K562 (cell line): Measurements from ENCODE around the gene IFFO2. TPM values are rescaled to one million over a fixed set of nuclear protein-coding genes. Genes with fewer than 3 reads are reported as not detected.
A peak's percentile ranks its signal among the peaks of the same experiment; 100 is the strongest.

Experiments used
- ATAC-seq: fragments of 200-7000 bp; cut with Tn5 transposase; 3 replicates; pipeline ENCODE4 v1.9.1; 2020; ENCODE audit warnings: moderate library complexity
- BruUV-seq: library from RNA; stranded (reverse); fragments of 400-500 nt; replicated peaks from 2 replicates; lab custom pipeline; 2021; lab: Mats Ljungman, UMichigan
- CTCF ChIA-PET: fragments of 300-600 bp; formaldehyde crosslinking; extraction: SDS; loops from one replicate; lab custom pipeline; 2021; ENCODE audit warnings: low intra/inter-chr PET ratio; lab: Yijun Ruan, JAX
- POLR2A ChIA-PET: fragments of 300-600, 350-650 bp; sonication (Branson Sonifier 250); formaldehyde crosslinking; extraction: SDS; loops from one replicate; lab custom pipeline; 2021; ENCODE audit warnings: antibody characterized with exemption, inconsistent platforms; lab: Yijun Ruan, JAX
- DNase-seq, 4 experiments: peaks; one replicate each; pipeline versions ENCODE4 v3.0.0 to v3.0.0-alpha.2; 2011 to 2018; ENCODE audit warnings: low spot score in 3 of 4, mixed read lengths in 3 of 4; ENCODE audit errors: extremely low read depth in 1 of 4
- FAIRE-seq: peaks from 2 replicates; lab custom pipeline; 2011; peaks lifted over from hg19 to GRCh38; lab: Jason Lieb, UNC
- H2AFZ ChIP-seq: 2 replicates; pipeline ENCODE4 v1.6.0; 2011; ENCODE audit warnings: low read depth, low read length, control low read depth, inconsistent platforms
- H3K27ac ChIP-seq: fragments of 200-600 bp; 3 replicates; pipeline ENCODE4 v1.8.0; 2011; ENCODE audit warnings: low read depth, mild to moderate bottlenecking, control low read depth, inconsistent platforms, low read length, moderate library complexity, mixed read lengths; ENCODE audit errors: extremely low read depth
- H3K27me3 ChIP-seq, 2 experiments: fragments of 300-600 bp in 1 of 2; 2 replicates in 1 of 2; 3 replicates in 1 of 2; pipeline versions ENCODE4 v1.6.0 to v1.8.0; 2011; ENCODE audit warnings: inconsistent platforms in 2 of 2, low read length in 2 of 2, mild to moderate bottlenecking in 1 of 2, mixed read lengths in 1 of 2, moderate library complexity in 1 of 2; ENCODE audit not compliant: control insufficient read depth in 2 of 2, insufficient read depth in 2 of 2
- H3K36me3 ChIP-seq: fragments of 300-600 bp; 3 replicates; pipeline ENCODE4 v1.8.0; 2011; ENCODE audit warnings: mild to moderate bottlenecking, low read length, inconsistent platforms; ENCODE audit not compliant: control insufficient read depth, insufficient read depth
- H3K4me1 ChIP-seq, 2 experiments: fragments of 200-600 bp in 1 of 2; replicated peaks in 1 of 2; 2 replicates in 1 of 2; 3 replicates in 1 of 2; pipeline versions ENCODE4 v1.5.1 to v1.8.0; 2011; ENCODE audit warnings: inconsistent platforms in 2 of 2, low read length in 2 of 2, mild to moderate bottlenecking in 1 of 2, mixed read lengths in 1 of 2, moderate library complexity in 1 of 2; ENCODE audit not compliant: control insufficient read depth in 2 of 2, insufficient read depth in 2 of 2
- H3K4me2 ChIP-seq: 2 replicates; pipeline ENCODE4 v1.6.1; 2011; ENCODE audit warnings: low read length, control low read depth, inconsistent platforms, mixed read lengths; ENCODE audit not compliant: insufficient read depth
- H3K4me3 ChIP-seq: fragments of 200-600 bp; sonication (generic), shearing (Covaris generic); 2 replicates; pipeline ENCODE4 v1.5.1; 2016; ENCODE audit warnings: control low read depth, inconsistent platforms
- H3K79me2 ChIP-seq: fragments of 200-600 bp; 3 replicates; pipeline ENCODE4 v1.8.0; 2011; ENCODE audit warnings: low read length, inconsistent platforms; ENCODE audit not compliant: control insufficient read depth, insufficient read depth
- H3K9ac ChIP-seq, 2 experiments: 2 replicates each; pipeline versions ENCODE4 v1.6.0 to v1.6.1; 2011; ENCODE audit warnings: low read depth in 2 of 2, low read length in 2 of 2, control low read depth in 1 of 2, inconsistent platforms in 1 of 2, mild to moderate bottlenecking in 1 of 2, mixed read lengths in 1 of 2; ENCODE audit not compliant: insufficient read depth in 1 of 2
- H3K9me1 ChIP-seq: one replicate; pipeline ENCODE4 v1.6.0; 2011; ENCODE audit warnings: inconsistent platforms, mild to moderate bottlenecking, low read length, moderate library complexity; ENCODE audit not compliant: control insufficient read depth, insufficient read depth
- H3K9me3 ChIP-seq: replicated peaks from 2 replicates; pipeline ENCODE4 v1.5.1; 2011; ENCODE audit warnings: low read depth, low read length, inconsistent platforms; ENCODE audit not compliant: control insufficient read depth, insufficient read depth
- H4K20me1 ChIP-seq: replicated peaks from 2 replicates; pipeline ENCODE4 v1.6.1; 2011; ENCODE audit warnings: low read length, inconsistent platforms, mixed read lengths; ENCODE audit not compliant: control insufficient read depth, insufficient read depth
- CBX5 ChIP-seq: IDR thresholded peaks from 2 replicates; pipeline ENCODE4 v1.6.1; 2014; ENCODE audit warnings: low read depth, borderline replicate concordance
- CSDE1 ChIP-seq, 2 experiments: fragments of 450-650 bp; IDR thresholded peaks; 2 replicates each; pipeline ENCODE4 v1.6.1; 2016; ENCODE audit warnings: mild to moderate bottlenecking in 1 of 2
- DPF2 ChIP-seq: fragments of 450-650 bp; IDR thresholded peaks from 2 replicates; pipeline ENCODE4 v1.6.1; 2016
- GABPB1 ChIP-seq: sonication (generic); formaldehyde crosslinking; IDR thresholded peaks from 2 replicates; pipeline ENCODE4 v1.8.0; 2022; ENCODE audit warnings: mild to moderate bottlenecking, missing genetic modification reagents
- KDM5B ChIP-seq: fragments of 200-600 bp; sonication (generic); IDR thresholded peaks from 2 replicates; pipeline ENCODE4 v1.6.1; 2012; ENCODE audit warnings: low read depth, mild to moderate bottlenecking, moderate library complexity, low read length, control low read depth, inconsistent platforms; ENCODE audit not compliant: insufficient replicate concordance
- SIN3A ChIP-seq, 2 experiments: fragments of 150-350 bp in 1 of 2; IDR thresholded peaks; 2 replicates each; pipeline ENCODE4 v1.6.1; 2011 to 2016; ENCODE audit warnings: borderline replicate concordance in 2 of 2, low read depth in 2 of 2, low read length in 2 of 2, mild to moderate bottlenecking in 2 of 2, moderate library complexity in 2 of 2; ENCODE audit not compliant: control insufficient read depth in 1 of 2
- SMAD2 ChIP-seq: fragments of 150-350 bp; IDR thresholded peaks from 2 replicates; pipeline ENCODE4 v1.6.1; 2014; ENCODE audit warnings: low read depth, mild to moderate bottlenecking, low read length
- TAF9B ChIP-seq: fragments of 450-650 bp; IDR thresholded peaks from 2 replicates; pipeline ENCODE4 v1.6.1; 2018; ENCODE audit warnings: mild to moderate bottlenecking; ENCODE audit not compliant: partially characterized antibody
- ZNF124 ChIP-seq: sonication (generic); formaldehyde crosslinking; IDR thresholded peaks from 2 replicates; pipeline ENCODE4 v1.8.1; 2022; ENCODE audit warnings: missing genetic modification reagents
- WGBS: fragments of 100-300 bp; shearing (Covaris generic); methylation state at CpG from one replicate; pipeline ENCODE4 v1.1.6; 2016; ENCODE audit warnings: low coverage, mixed read lengths; ENCODE audit not compliant: insufficient coverage; ENCODE audit errors: missing lambda C conversion rate; 5-methylcytosine and 5-hydroxymethylcytosine counted together
- in situ Hi-C: fragments of 300-500 bp; cut with MboI; formaldehyde crosslinking; loops from 4 replicates; pipeline ENCODE4 v1.15.0; 2018; ENCODE audit warnings: inconsistent platforms, mixed read lengths
- intact Hi-C: fragments of 100-400 bp; cut with micrococcal nuclease; formaldehyde crosslinking; loops from 2 replicates; pipeline ENCODE4 v1.14.2; 2022
- polyA plus RNA-seq, 8 experiments: library from polyadenylated mRNA; depleted of rRNA in 4 of 8; stranded (reverse) in 5 of 8; unstranded in 3 of 8; fragments of >200 nt; fragmentation: Nextera tagmentation in 2 of 8; fragmentation: Illumina TruSeq in 1 of 8; extraction: Ambion mirVana in 2 of 8; extraction: Trizol in 1 of 8; gene quantifications; 2 replicates each; pipeline versions ENCODE4 v1.2.1 to v1.2.3, GENCODE V29; 2011 to 2014; ENCODE audit warnings: inconsistent platforms in 1 of 8, missing spikeins in 1 of 8
- total RNA-seq, 7 experiments: library from RNA; depleted of rRNA in 6 of 7; stranded (reverse); fragments of >200 nt in 6 of 7; fragmentation: Illumina TruSeq in 2 of 7; extraction: Trizol in 2 of 7; gene quantifications; 2 replicates each; pipeline versions ENCODE4 v1.2.1 to v1.2.3, GENCODE V29; 2011 to 2021; ENCODE audit warnings: low replicate concordance in 1 of 7
- TF ChIP-seq, protein P1 (sequence below): fragments of 250-450 bp; sonication (Bioruptor Pico); IDR thresholded peaks from 2 replicates; pipeline ENCODE4 v1.9.0; 2021; ENCODE audit warnings: mild to moderate bottlenecking, inconsistent platforms
- TF ChIP-seq, protein P2 (sequence below): fragments of 450-650 bp; IDR thresholded peaks from 2 replicates; pipeline ENCODE4 v1.6.1; 2017; ENCODE audit warnings: antibody characterized with exemption, mild to moderate bottlenecking
- TF ChIP-seq, protein P3 (sequence below): fragments of 250-450 bp; sonication (Bioruptor Pico); IDR thresholded peaks from 2 replicates; pipeline ENCODE4 v1.4.0; 2020; ENCODE audit warnings: mild to moderate bottlenecking, moderate library complexity, borderline replicate concordance

IFFO2 gene
- total and polyA plus RNA-seq, 9 of the 15 experiments (the other 6 are each of a cell fraction or from before 2014, with no cell fraction given): 0.15 to 1.0 (median 0.44) TPM; not detected in 2

DNA sequence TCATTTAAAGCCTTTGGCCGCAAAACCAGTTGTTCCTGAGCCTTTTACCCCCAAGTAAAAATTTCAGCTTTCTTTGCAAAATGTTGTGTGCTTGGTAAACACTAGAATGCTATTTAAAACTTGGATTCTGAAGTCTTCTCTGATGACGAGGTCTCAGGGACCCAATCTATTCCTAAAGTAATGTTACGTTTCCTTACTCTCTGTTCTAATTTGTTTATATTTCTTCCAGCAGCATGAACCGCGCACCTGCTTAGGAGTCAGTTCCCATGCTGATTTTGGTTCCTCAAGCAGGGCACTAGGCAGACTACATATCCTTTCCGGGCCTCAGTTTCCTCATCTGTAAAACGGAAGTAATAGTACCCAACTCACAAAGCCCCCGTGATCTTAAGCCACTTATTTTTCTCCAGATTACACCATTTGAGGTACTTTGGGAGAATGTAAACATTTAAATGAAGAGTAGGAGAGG lies 53.2 kb downstream of the IFFO2 start:
- WGBS: 10% methylated on average over 8 of the region's 8 CpGs
- intact Hi-C loops (loop anchor here (10.0 kb wide), 1 partner anchor 751 kb away; no protein-coding TSS in a partner anchor), in situ Hi-C loops (loop anchor here (10.0 kb wide), 1 partner anchor 321 kb away; no protein-coding TSS in a partner anchor)
- FAIRE-seq (no peak), ATAC-seq (no peak), DNase-seq (no peak)
- Histone ChIP-seq H3K27me3 (no peaks in the 10 kb centered on the region), H3K27ac (peak overlapping the region; percentile 92), H3K4me3 (peak overlapping the region; percentile 77), H3K9ac (peak overlapping the region; percentile 89), H4K20me1 (0 out of 2 replicates have a peak, but pooled peaks cover 2% of the 10 kb centered on the region), H3K4me2 (peak overlapping the region; percentile 80), H3K36me3 (no peaks in the 10 kb centered on the region), H3K79me2 (peaks cover 11% of the 10 kb centered on the region; the same call in 1 of the 3 replicates), H3K4me1 (peaks cover 36% of the 10 kb centered on the region in 2 experiments), H2AFZ (peak overlapping the region; percentile 99), H3K9me3 (no peaks in the 10 kb centered on the region), H3K9me1 (no peaks in the 10 kb centered on the region)
- ChIA-PET CTCF (interaction anchor here (1.9 kb wide), 1 partner anchor 10 kb away, joined by 7 read pairs; no protein-coding TSS in a partner anchor), POLR2A (interaction anchor here (0.8 to 1.9 kb wide), 6 partner anchors 11 to 758 kb away, joined by 3 to 13 read pairs (median 4); partner anchors contain the start of genes EMC1 and MRTO4)
- BruUV-seq: TSS peak; percentile 84
- TF ChIP-seq, protein P1, sequence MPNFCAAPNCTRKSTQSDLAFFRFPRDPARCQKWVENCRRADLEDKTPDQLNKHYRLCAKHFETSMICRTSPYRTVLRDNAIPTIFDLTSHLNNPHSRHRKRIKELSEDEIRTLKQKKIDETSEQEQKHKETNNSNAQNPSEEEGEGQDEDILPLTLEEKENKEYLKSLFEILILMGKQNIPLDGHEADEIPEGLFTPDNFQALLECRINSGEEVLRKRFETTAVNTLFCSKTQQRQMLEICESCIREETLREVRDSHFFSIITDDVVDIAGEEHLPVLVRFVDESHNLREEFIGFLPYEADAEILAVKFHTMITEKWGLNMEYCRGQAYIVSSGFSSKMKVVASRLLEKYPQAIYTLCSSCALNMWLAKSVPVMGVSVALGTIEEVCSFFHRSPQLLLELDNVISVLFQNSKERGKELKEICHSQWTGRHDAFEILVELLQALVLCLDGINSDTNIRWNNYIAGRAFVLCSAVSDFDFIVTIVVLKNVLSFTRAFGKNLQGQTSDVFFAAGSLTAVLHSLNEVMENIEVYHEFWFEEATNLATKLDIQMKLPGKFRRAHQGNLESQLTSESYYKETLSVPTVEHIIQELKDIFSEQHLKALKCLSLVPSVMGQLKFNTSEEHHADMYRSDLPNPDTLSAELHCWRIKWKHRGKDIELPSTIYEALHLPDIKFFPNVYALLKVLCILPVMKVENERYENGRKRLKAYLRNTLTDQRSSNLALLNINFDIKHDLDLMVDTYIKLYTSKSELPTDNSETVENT (CRISPR knock-in tag): no peak
- TF ChIP-seq KDM5B (no peak), SIN3A (IDR thresholded peaks at IDR 0.05; ENCODE audit: borderline replicate concordance in 2 of 2, control insufficient read depth in 1 of 2, low read depth in 2 of 2, low read length in 2 of 2) (no peak), CBX5 (no peak), TAF9B (no peak), DPF2 (peak; percentile 28; the same call in 1 of the 2 replicates), SMAD2 (no peak), CSDE1 (IDR thresholded peaks at IDR 0.05) (no peak), ZNF124 (CRISPR knock-in tag) (no peak), GABPB1 (CRISPR knock-in tag) (0 out of 2 replicates have a peak, but pooled peaks have one; percentile 24)
- TF ChIP-seq, protein P2, sequence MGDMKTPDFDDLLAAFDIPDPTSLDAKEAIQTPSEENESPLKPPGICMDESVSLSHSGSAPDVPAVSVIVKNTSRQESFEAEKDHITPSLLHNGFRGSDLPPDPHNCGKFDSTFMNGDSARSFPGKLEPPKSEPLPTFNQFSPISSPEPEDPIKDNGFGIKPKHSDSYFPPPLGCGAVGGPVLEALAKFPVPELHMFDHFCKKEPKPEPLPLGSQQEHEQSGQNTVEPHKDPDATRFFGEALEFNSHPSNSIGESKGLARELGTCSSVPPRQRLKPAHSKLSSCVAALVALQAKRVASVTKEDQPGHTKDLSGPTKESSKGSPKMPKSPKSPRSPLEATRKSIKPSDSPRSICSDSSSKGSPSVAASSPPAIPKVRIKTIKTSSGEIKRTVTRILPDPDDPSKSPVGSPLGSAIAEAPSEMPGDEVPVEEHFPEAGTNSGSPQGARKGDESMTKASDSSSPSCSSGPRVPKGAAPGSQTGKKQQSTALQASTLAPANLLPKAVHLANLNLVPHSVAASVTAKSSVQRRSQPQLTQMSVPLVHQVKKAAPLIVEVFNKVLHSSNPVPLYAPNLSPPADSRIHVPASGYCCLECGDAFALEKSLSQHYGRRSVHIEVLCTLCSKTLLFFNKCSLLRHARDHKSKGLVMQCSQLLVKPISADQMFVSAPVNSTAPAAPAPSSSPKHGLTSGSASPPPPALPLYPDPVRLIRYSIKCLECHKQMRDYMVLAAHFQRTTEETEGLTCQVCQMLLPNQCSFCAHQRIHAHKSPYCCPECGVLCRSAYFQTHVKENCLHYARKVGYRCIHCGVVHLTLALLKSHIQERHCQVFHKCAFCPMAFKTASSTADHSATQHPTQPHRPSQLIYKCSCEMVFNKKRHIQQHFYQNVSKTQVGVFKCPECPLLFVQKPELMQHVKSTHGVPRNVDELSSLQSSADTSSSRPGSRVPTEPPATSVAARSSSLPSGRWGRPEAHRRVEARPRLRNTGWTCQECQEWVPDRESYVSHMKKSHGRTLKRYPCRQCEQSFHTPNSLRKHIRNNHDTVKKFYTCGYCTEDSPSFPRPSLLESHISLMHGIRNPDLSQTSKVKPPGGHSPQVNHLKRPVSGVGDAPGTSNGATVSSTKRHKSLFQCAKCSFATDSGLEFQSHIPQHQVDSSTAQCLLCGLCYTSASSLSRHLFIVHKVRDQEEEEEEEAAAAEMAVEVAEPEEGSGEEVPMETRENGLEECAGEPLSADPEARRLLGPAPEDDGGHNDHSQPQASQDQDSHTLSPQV: 0 out of 2 replicates have a peak, but pooled peaks have one; percentile 18
- TF ChIP-seq, protein P3, sequence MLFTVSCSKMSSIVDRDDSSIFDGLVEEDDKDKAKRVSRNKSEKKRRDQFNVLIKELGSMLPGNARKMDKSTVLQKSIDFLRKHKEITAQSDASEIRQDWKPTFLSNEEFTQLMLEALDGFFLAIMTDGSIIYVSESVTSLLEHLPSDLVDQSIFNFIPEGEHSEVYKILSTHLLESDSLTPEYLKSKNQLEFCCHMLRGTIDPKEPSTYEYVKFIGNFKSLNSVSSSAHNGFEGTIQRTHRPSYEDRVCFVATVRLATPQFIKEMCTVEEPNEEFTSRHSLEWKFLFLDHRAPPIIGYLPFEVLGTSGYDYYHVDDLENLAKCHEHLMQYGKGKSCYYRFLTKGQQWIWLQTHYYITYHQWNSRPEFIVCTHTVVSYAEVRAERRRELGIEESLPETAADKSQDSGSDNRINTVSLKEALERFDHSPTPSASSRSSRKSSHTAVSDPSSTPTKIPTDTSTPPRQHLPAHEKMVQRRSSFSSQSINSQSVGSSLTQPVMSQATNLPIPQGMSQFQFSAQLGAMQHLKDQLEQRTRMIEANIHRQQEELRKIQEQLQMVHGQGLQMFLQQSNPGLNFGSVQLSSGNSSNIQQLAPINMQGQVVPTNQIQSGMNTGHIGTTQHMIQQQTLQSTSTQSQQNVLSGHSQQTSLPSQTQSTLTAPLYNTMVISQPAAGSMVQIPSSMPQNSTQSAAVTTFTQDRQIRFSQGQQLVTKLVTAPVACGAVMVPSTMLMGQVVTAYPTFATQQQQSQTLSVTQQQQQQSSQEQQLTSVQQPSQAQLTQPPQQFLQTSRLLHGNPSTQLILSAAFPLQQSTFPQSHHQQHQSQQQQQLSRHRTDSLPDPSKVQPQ (CRISPR knock-in tag): no peak
